NCI-H2029 (cell line): ENCODE measurements around the gene ORM2.

Source experiments
- DNase-seq: peaks from one replicate; lab custom pipeline; 2025; lab: John Stamatoyannopoulos, UW

ORM2 gene

DNA sequence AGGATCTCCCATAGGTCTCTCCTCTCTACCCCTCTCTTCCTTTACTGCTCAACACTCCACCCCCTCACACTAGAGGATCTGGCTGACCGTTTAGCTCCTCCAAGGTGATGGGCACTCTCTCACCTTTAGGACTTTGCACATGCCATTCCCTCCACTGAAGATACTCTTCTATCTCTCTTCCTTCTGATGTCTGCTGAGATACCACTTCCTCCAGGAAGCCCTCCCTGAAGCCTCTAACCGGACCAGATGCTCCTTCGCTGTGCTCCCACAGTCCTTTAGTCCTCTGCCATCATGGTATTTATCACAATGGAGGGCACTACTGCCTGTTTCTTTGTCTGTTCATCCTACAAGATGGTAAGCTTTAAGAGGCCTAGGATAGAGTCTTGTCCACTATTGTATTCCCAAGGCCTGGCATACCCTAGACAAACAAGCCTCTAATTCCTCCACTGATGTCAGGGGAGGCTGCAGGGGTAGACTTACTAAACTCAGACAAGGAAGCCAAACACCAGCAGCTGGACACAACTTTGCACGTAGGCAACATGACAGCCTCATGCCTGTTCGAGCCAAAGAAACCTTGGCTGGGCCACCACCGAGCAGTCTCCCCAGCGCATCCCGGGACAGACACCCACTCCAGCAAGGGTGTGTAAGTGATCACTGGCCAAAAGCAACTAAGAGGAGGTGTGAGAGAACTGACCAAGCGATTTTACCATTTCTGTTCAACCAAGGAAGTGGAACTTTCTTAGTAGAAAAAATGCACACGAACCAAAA, 20.2 kb downstream of the ORM2 start:
- no peak for DNase-seq

DNA sequence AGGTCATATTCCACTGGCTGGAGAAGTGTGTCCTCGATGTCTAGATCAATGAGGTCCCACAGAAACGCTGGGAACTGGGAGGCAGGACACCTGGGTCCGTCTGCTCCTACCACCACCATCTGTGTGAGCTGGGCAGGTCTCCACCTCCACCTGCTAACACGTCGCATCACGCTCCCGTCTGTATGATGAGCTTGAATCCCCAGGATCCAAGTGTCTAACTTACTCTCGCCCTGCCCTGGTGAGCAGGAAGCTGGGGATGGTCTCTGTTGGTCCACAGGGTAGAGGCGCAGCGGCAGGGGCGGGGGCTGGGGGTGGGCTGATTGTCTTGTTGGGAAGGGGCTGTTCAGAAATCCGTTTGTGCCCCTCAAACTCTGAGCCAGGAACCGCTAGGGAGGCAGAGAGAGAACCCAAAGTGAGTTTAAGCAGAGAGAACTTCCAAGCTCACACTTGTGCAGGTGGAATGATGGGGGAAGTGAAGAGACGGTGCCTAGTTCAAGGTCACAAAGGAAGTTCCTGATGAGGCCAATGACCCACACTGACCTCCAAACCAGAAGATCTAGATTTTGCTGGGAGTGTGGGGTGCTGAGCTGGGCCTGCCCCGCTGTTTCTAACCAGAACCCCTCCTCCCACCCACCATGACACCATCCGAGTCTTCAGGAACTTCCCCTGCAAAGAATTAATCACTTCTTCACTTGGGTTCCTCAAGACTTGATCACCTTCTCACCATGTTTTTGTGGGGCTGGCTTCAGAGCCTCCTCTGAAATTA, 21.1 kb downstream of the ORM2 start:
- DNase-seq: no peak

DNA sequence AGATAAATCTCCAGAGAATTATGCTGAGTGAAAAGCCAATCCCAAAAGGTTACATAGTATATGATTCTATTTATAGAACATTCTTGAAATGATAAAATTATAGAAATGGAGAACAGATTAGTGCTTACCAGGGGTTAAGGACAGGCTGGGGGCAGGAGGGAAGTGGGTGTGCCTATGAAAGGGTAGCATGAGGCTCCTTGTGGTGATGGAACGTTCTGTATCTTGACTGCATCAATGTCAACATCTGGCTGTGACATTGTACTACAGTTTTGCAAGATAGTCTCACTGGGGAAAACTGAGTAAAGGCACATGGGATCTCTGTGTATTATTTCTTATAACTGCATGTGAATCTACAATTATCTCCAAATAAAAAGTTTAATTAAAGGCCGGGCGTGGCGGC, 22.3 kb downstream of the ORM2 start:
- no peak for DNase-seq

DNA sequence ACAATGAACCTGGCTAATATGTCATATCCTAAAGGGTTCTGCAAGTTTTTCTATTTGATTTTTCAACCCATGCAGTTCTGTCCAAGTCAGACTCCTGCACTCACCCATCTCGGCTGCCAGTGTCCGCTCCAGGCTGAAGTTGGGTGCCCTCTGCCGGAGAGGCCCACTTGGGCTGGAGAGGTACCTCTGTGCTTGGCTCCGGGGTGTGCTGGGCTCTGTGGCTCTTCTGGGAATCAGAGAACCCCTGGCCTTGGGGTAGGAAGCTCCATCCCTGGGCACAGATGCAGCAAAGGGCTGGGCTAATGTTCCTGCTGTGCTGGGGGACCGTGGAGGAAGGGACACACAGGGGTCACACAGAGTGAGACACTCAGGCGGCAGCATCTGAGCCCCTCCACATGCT, 26.2 kb downstream of the ORM2 start:
- no peak for DNase-seq

DNA sequence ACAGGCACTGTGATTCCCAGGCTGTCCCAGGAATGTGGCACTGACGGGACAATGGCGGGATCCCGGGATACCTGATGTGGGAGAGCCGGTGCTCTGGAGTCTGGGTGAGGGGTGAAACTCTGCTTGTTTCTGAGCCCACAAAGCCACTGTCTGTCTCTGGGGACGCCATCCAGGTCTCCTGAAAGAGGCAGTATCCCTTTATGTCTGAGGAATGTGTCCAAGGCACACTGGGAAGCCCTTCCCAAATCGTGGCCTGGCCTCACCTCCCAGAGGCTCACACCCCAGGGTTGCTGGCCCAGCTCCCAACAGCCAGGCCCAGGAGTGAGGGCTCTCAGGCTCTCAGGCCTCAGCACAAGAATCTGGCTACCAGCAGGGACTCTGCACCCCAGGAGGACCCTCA, 27.1 kb downstream of the ORM2 start:
- no peak for DNase-seq

DNA sequence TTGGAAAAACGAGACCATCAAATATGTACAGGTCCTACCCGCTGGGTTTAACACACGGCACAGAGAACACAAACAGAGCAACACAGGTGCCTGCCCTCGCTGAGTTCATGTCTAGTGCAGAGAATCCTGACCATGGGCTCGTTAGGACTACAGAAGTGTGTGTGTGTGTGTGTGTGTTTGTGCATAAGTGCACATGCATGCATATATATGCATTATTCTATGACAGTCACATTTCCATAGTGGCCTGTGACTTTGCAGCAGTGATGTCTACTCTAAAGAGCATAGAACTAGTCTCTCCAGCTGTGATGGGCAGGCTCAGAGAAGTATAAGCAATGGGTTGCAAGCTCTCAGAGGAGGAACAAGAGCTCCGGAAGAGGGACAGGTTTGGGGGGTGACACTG, 27.7 kb downstream of the ORM2 start:
- DNase-seq: no peak

DNA sequence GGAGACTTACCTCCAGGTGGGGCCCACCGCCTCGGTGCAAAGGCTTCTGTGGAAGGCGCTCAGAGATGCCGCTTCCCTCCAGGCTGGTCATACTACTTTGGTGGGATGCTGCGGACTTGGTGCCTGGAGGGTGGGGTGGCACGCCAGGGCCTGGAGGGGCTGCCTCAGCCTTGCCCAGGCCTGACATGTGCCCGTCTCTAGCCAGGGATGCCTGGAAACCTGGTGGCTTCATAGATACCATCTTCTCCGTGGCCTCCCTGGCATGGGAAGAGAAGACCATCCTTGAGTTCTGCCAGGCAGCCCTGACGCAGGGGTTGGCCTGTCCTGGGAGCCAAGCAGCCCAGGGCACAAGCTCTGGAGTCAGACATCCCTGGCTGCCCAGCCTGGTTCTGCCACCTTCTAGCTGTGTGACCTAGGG, 28.3 kb downstream of the ORM2 start:
- DNase-seq: no peak

DNA sequence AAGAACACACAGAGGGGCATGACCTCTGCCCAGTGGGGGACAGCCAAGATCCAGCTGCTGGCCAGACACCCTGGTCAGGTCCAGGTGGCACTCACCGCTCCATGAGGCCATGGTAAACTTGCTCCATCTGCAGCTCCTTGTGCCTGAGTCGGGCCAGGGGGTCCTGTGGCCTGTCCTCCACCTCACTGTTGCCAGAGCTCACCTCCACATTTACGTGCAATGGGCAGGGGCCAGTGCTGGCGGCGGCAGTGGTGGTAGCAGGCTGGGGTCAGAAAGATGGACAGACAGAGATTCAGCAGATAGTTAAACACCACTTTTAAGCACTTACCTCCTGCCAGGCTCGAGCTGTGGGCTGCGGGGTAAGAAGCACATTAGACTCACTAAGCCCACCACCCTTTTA, 30.1 kb downstream of the ORM2 start:
- DNase-seq: no peak

DNA sequence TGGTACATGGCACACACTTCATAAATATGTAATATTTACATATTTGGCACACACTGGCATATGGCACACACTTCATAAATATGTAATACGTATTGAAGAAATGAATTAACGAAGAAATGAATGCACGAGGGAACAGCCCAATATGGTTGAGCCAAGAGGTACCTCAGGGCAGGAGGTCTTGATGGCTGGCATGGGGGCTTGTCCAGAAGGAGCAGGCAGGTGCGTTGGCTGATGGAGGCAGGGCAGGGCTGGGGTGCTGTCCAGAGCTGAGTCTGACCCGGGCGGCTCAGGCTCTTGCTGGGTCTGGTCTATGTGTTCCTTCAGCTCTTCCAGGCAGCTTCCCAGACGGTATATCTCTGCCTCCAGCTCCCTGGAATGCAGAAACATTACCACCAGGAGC, 31.9 kb downstream of the ORM2 start:
- DNase-seq: no peak

DNA sequence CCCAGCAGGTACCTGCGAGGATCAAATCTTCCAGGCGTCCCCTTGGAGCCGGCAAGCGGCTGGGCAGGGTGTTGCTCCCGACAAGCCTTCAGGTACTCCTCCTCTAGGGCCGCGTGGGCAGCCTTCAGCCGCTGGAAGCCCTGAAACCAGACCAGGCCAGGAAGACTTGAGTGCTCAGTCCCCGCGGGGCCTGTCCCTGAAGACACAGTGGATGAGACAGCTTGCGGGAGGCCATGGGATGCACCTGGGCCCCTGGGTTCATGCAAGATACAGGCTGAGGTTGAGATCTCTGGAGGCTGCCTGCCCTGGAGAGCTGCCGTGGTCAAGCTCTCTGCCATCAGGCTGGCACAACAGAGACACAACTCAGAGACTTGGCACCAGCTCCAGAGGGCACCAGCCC, 32.7 kb downstream of the ORM2 start:
- no peak for DNase-seq

DNA sequence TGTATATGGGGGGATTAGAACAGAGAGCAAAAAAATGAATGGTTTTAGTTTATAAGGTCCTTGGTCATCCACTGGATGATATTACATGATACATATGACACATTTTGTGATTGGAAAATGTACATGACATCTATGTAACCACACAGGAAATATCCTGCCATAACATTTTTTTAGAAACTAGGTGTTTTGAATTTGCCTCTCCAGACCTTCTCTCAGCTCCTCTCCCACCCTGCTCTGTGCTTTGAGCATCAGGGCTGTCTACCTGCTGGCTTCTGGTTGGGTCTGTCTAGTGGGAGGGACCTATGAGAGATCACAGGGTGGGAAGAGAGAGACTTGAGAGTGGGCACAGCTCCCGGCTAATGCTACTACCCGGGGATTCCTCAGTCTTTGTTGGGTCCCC, 33.8 kb downstream of the ORM2 start:
- DNase-seq: no peak

DNA sequence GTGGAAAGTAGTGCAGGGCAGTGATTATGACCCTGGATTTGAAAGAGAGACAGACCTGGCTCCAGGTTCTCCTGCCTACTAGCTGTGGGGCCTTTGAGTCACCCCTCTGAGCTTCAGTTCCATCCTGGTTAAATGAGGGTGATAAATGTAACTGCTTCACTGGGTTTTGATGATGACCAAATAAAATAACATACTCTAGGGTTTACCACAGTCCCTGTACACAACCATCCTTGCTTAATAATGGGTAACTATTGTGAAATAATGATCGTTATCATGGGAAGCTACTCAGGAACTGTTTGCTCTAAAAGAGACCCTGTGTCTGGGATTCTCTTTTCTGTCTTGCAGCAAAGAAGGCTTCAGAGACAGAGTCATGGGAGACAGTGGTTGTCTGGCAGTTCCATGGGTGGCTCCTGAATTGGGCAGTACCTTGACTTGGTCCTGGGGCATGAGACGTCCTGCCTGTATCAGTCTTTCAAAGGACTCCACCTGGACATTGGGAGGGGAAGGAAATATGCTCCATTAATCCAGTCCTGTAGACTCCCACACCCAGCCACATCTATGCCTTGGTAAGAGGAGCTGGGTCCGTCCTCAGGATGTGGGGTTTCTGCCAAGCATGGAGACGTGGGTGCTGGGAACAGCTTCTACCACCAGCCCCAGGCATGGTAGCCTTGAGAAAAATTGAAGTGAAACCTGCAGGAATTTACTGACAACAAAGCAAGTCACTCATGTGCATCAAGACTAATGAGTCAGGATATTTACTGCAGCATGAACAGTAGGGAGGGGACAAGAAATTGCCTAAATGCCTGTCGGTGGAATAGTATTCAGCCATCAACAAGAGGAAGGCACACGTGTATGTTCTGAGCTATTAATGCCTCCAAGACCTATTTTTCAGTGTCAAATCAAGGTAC, 34.7 kb downstream of the ORM2 start:
- no peak for DNase-seq

DNA sequence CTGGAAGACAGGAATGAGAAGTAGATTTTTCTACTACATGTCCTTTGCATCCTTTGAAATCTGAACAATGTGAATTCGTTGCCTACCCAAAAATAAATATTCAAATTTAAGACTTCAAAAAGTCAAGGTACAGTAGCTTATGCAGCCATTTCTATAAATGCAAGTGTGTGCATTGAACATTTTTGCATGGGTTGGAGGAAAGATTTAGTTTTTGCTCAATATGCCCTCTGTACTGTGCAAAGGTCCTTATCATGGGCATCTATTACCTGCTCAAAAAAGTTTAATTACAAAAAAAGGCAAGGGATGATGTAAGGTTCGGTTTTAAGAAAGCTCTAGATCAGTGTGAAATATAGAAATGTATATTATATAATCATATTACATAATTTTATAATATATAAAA, 35.5 kb downstream of the ORM2 start:
- no peak for DNase-seq

DNA sequence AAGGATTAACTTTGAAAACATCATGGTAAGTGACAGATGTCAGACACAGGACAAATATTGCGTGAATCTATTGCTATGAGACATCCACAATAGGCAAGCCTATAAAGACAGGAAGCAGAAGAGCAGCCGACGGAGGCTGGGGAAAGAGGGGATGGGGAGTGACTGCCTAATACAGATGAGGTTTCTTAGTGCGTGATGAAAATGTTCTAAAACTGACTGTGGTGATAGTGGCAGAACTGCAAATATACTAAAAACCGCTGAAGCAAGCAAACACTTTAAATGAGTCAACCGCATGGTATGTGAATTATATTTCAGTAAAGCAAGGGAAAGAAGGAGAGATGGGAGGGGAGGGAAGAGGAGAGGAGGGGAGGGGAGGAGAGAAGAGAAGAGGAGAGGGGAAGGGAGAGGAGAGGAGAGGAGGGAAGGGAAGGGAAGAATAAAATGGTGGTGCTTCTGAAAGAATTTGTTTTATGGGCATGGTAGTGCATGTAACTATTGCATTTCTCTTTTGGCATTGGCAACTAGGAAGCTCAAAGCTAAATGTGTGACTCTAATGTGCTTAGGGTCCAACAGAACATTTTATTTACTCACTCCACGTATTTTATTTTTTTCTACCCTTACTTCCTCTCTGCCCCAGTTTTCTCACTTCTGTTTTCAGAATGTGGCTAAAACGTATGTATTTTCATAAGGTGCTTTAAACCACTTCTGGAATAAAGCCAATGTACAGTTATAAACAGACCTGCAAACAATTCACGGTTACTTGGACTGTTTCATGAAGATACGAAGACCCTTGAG, 36.9 kb downstream of the ORM2 start:
- DNase-seq: no peak

DNA sequence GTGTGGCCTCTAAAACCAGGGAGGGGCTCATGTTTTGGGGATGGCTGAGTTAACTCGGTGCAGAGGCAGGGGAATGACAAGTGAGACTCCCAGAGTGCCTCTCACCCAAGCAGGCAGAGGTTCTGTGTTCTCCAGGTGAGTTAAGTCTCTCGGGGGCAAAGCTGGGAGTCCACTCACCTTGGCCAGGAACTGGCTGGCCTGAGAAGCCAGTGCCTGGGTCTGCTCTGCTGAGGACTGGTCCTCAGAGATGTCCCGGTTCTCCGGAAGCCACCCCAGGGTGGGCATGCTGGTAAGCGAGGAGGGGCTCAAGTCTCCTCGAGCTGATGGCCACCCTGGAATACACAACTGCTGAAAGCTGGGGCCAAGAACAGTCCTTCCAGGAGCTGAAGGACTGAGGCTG, 37.7 kb downstream of the ORM2 start:
- DNase-seq: no peak

DNA sequence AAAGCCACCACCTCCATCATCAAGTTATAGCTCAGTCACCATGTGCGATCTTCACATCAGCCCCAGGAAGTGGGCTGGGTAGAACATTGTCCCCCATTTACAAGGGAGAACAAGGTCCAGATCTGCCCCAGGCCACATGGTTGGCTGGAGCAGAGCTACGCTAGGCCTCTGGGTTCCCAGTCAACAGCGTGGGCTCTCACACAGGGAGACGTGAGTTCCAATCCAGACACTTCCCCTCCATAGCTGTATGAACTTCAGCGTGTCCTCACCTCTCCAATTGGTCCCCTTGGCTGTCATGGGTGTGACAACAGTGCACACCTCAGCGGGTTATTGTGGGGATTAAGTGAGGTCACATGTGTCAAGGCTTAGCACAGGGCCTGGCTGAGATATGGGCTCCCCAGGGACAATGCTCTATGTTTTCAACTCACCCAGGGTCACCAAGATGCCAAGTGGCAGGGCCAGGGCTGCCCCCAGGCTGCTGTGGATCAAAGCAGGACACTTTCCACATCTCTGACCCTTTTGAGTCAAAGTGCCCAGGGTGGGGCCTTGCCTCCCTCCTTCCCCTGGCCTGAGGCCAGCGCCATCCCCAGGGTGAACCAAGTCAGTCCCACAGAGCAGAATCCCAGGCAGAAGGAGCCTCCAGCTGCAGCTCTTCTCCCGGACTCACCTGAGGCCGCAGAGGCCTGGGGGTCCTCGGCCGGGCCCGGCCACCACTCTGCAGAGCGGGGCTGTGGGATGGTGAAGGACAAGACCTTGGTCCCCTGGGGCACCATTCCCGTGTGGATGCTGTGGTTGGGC, 38.3 kb downstream of the ORM2 start:
- no peak for DNase-seq

DNA sequence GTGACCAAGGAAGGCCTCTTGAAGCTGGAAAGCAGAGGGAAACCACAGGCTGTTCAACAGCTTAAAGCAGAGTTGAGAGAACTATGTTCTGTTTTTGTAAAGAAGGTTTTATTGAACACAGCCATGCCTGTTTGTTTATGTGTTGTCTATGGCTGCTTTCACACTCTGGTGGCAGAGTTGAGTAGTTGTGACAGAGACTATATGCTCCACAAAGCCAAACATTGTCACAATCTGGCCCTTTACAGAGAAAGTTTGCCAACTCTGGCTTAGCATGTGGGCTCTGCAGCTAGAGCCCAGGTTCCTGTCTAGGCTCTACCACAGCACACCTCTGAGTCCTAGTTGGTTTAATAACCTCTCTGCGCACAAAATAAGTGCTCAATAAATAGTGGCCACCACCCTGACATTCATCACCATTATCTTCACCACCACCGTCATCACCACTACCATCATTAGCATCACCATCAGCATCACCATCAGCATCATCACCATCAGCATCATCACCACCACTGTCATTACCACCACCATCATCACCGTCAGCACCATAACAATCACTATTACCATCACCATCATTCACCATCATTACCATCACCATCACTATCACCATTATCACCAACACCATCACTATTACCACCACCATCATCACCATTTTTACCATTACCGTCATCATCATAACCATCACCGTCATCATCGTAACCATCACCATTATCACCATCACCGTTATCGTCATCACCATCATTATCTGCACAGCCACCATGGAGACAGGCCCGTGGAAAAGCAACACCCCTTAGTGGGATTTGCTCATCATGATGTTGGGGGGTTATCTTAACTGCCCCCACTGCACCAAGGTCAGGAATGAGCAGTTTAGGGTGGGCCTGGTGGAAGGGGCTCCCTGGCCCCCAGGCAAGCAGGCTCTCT, 39.8 kb downstream of the ORM2 start:
- no peak for DNase-seq

DNA sequence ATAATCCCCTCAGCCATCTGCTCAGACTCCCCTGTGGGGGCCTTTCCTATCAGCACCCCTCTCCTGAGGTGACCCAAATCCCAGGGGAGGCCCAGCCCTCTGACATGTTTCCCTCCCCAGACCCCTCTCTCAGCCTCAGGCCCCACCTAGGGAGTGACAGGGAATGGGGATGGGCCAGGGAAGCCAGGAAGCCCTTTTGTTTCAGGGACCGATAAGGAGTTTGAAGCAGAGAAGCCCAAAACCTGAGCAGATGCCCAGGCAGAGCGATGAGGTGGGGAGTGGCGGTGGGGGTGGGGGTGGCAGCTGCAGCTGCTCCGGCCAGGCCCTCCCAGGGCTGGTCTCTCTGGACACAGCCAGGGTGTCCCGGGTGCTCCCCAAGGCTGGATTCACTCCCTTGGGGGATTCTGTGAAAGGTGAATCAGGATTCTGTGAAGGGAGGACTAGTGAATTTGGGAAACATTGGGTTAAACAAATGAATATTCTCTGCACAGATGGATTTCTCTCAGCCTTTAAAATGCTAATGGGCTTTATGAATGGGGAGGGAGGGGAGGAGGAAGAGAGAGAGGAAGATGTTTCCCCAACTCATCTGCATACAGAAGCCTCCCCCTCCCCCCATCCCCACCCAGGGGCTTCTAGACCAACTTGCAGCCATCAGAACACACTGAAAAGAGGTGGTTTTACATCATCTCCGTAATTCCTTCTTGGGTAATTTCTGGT, 40.7 kb downstream of the ORM2 start:
- no peak for DNase-seq

DNA sequence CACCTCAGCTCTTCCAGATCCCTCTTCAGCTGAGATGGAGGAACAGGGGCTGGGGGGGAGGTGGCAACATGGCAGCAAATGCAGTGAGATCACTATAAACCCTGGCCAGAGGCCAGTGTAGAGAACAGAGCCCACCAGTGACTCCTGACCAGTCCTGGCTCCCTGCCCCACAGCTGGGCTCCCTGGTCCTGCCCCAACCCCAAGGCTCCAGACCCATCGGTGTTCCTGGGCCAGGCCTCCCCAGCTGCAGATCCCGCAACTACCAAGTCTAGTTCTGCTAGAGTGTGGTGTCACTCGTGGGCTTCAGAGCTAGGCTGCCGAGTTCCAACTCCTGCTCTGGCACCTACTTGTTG, 41.3 kb downstream of the ORM2 start:
- DNase-seq: no peak
